HepG2 (cell line): ENCODE measurements around the gene RINL. TPM values are rescaled to one million over a fixed set of nuclear protein-coding genes. Genes with fewer than 3 reads are reported as not detected.

ENCODE experiments used
- ADNP ChIP-seq: sonication (generic); formaldehyde crosslinking; IDR thresholded peaks from 2 replicates; pipeline ENCODE4 v1.4.0; 2020; ENCODE audit warnings: missing genetic modification reagents
- CEBPZ ChIP-seq: IDR thresholded peaks from 2 replicates; pipeline ENCODE4 v1.6.1; 2012; ENCODE audit warnings: low read length, improper control_type of control experiment
- CREB1 ChIP-seq, 2 experiments: fragments of 450-650 bp in 1 of 2; IDR thresholded peaks; 2 replicates each; pipeline ENCODE4 v1.6.1; 2016 to 2017; ENCODE audit warnings: control low read depth in 1 of 2, mild to moderate bottlenecking in 1 of 2, missing compliant biosample characterization in 1 of 2, missing genetic modification characterization in 1 of 2
- KDM5A ChIP-seq: fragments of 200-600 bp; sonication (generic); IDR thresholded peaks from 2 replicates; pipeline ENCODE4 v1.7.0; 2018; ENCODE audit warnings: antibody characterized with exemption, mild to moderate bottlenecking, low read length, borderline replicate concordance
- KDM5B ChIP-seq: sonication (generic); formaldehyde crosslinking; IDR thresholded peaks from 2 replicates; pipeline ENCODE4 v1.4.0; 2020; ENCODE audit warnings: missing genetic modification reagents, mild to moderate bottlenecking, borderline replicate concordance
- POLR2AphosphoS5 ChIP-seq: IDR thresholded peaks from 2 replicates; pipeline ENCODE4 v1.6.1; 2012; ENCODE audit warnings: low read depth, low read length
- PRPF4 ChIP-seq: fragments of 200-400 bp; formaldehyde crosslinking; IDR thresholded peaks from 2 replicates; pipeline ENCODE4 v1.6.1; 2016; ENCODE audit warnings: low read length, low read depth; ENCODE audit not compliant: poor library complexity, severe bottlenecking
- RBFOX2 ChIP-seq: fragments of 200-400 bp; formaldehyde crosslinking; IDR thresholded peaks from 2 replicates; pipeline ENCODE4 v1.6.1; 2017; ENCODE audit warnings: low read depth, mild to moderate bottlenecking, low read length
- TIGD3 ChIP-seq: sonication (generic); formaldehyde crosslinking; IDR thresholded peaks from 2 replicates; pipeline ENCODE4 v1.5.1; 2020; ENCODE audit warnings: mild to moderate bottlenecking, missing genetic modification reagents, borderline replicate concordance
- ZBED4 ChIP-seq: sonication (generic); formaldehyde crosslinking; IDR thresholded peaks from 2 replicates; pipeline ENCODE4 v1.4.0; 2020; ENCODE audit warnings: missing genetic modification reagents, borderline replicate concordance
- ZNF33B ChIP-seq: sonication (generic); formaldehyde crosslinking; IDR thresholded peaks from 2 replicates; pipeline ENCODE4 v1.5.1; 2020; ENCODE audit warnings: mild to moderate bottlenecking, missing genetic modification reagents
- ZNF367 ChIP-seq: sonication (generic); formaldehyde crosslinking; IDR thresholded peaks from 2 replicates; pipeline ENCODE4 v1.4.0; 2020; ENCODE audit warnings: missing genetic modification reagents, borderline replicate concordance
- ZNF598 ChIP-seq: sonication (generic); formaldehyde crosslinking; IDR thresholded peaks from 2 replicates; pipeline ENCODE4 v1.5.1; 2020; ENCODE audit warnings: mild to moderate bottlenecking, missing genetic modification reagents, borderline replicate concordance
- polyA plus RNA-seq, 8 experiments: library from polyadenylated mRNA; depleted of rRNA in 3 of 8; stranded (reverse) in 7 of 8; unstranded in 1 of 8; fragments of >200 nt; fragmentation: Illumina TruSeq in 4 of 8; extraction: Trizol in 4 of 8; gene quantifications; 2 replicates each; pipeline versions ENCODE4 v1.2.1 to v1.2.3, GENCODE V29; 2011 to 2016; ENCODE audit warnings: low read depth in 4 of 8, missing spikeins in 1 of 8, mixed read lengths in 1 of 8; ENCODE audit not compliant: insufficient read depth in 1 of 8
- total RNA-seq, 5 experiments: library from RNA; depleted of rRNA; stranded (reverse); fragments of >200 nt; fragmentation: Illumina TruSeq; extraction: Trizol; gene quantifications; 2 replicates each; pipeline ENCODE4 v1.2.3, GENCODE V29; 2016; ENCODE audit warnings: low read depth in 1 of 5
- TF ChIP-seq, protein P1 (sequence below): sonication (generic); formaldehyde crosslinking; IDR thresholded peaks from 2 replicates; pipeline ENCODE4 v1.8.1; 2023; ENCODE audit warnings: missing genetic modification reagents, inconsistent platforms, borderline replicate concordance
- TF ChIP-seq, protein P2 (sequence below): sonication (generic); formaldehyde crosslinking; IDR thresholded peaks from 2 replicates; pipeline ENCODE4 v1.8.1; 2022; ENCODE audit warnings: low read depth, mild to moderate bottlenecking, missing genetic modification reagents

The RINL gene
- total and polyA plus RNA-seq, 2 of the 13 experiments (the other 11 are each of a cell fraction or from before 2014, with no cell fraction given): 11.4 to 18.0 TPM

- TF ChIP-seq PRPF4 (no peak), ZNF598 (CRISPR knock-in tag) (no peak), ZNF367 (CRISPR knock-in tag) (no peak), ADNP (no peak), ZBED4 (CRISPR knock-in tag) (no peak), RBFOX2 (peak; percentile 98; the same call in 1 of the 2 replicates), POLR2AphosphoS5 (peak; percentile 78), KDM5B (CRISPR knock-in tag) (no peak), ZNF33B (CRISPR knock-in tag) (no peak; the same call in 1 of the 2 replicates), TIGD3 (CRISPR knock-in tag) (no peak), CREB1 (IDR thresholded peaks at IDR 0.05) (peak; percentile 97), CREB1 (CRISPR knock-in tag; IDR thresholded peaks at IDR 0.05) (peak; percentile 98), KDM5A (0 out of 2 replicates have a peak, but pooled peaks have one; percentile 30), CEBPZ (peak; percentile 85)
- TF ChIP-seq, protein P1, sequence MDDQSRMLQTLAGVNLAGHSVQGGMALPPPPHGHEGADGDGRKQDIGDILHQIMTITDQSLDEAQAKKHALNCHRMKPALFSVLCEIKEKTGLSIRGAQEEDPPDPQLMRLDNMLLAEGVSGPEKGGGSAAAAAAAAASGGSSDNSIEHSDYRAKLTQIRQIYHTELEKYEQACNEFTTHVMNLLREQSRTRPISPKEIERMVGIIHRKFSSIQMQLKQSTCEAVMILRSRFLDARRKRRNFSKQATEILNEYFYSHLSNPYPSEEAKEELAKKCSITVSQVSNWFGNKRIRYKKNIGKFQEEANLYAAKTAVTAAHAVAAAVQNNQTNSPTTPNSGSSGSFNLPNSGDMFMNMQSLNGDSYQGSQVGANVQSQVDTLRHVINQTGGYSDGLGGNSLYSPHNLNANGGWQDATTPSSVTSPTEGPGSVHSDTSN: peak; percentile 96; the same call in 1 of the 2 replicates
- TF ChIP-seq, protein P2, sequence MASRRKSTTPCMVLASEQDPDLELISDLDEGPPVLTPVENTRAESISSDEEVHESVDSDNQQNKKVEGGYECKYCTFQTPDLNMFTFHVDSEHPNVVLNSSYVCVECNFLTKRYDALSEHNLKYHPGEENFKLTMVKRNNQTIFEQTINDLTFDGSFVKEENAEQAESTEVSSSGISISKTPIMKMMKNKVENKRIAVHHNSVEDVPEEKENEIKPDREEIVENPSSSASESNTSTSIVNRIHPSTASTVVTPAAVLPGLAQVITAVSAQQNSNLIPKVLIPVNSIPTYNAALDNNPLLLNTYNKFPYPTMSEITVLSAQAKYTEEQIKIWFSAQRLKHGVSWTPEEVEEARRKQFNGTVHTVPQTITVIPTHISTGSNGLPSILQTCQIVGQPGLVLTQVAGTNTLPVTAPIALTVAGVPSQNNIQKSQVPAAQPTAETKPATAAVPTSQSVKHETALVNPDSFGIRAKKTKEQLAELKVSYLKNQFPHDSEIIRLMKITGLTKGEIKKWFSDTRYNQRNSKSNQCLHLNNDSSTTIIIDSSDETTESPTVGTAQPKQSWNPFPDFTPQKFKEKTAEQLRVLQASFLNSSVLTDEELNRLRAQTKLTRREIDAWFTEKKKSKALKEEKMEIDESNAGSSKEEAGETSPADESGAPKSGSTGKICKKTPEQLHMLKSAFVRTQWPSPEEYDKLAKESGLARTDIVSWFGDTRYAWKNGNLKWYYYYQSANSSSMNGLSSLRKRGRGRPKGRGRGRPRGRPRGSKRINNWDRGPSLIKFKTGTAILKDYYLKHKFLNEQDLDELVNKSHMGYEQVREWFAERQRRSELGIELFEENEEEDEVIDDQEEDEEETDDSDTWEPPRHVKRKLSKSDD: peak; percentile 75
These were observed 28.1 kb downstream of the RINL start, which contains the start of gene HNRNPL (continued) for GRCh38 chr19:38849860-38850435.
